Amniotic stem cell (primary cell): Measurements from ENCODE around the gene CDK3.
A peak's percentile ranks its signal among the peaks of the same experiment; 100 is the strongest.
"Not testable (repeated sequence)": the region's sequence is repeated elsewhere in the genome, so short reads cannot be mapped to it uniquely, and the experiment has no call there.

ENCODE experiments used
- DNase-seq: peaks from one replicate; lab custom pipeline; 2025; lab: John Stamatoyannopoulos, UW

Gene CDK3

DNA sequence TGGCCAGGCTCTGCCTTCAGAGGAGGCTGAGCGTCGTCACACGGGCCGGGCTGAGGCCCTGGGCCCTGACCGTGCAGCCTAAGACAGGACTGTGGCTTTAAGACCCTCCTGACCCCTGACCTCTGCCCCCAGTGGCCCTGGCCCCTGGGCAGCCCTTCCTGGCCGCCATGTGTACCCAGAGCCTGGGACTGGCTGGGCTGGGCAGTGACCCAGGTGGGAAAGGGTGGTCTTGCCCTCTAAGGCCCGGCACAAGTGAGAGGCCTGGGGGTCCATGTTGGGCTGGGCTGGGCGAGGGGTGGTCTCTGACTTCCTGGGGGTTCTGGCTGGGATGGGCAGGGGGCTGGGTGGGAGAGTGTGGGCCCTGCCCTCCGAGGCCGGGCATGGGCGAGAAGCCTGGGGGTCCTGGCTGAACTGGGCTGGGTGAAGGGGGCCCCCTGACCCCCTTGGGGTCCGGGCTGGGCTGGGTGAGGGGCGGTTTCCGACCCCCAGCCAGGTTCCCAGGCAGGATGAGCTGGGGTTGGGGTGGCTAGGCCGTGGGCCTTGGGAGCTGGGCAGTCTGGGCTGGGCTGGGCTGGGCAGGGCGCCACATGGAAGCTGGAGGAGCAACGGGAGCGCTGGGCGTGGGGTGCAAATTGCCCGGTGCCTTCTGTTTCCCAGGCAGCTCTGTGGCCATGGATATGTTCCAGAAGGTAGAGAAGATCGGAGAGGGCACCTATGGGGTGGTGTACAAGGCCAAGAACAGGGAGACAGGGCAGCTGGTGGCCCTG is at the start of gene CDK3:
CDK3 (plus strand) TSS at position 101 of the 767 bp plus-strand sequence; CDS start at position 672, 571 bp downstream.
- no peak for DNase-seq

DNA sequence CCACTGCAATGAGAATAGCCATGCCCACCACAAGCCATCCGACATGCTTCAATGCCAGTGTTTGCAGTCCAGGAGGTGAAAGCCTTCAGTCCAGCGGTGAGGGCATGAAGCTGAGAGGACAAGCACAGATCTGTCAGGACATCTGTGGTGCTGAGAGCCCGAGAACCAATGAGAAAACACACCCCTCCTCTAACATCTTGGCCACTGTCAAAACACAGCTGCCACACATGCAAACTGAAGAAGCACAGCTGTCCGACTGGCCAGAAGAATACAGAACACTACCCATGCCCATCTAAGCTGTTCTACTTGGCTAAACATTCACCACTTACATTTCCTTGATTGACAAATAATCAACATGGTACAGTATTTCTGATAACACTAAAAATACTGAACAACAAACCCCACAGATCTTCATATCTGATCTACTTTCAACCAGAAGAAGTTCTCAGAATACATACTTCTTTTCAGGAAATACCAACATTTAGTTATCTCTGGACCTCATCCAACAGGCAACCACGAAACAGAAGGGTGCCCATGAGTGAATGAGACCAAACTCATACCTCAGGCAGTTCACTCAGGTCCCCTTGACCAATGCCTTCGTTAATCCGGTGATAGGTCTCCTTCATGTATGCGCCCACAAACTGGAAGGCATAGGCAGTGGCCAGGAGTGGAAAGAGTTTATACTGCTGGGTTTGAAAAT is 49.6 kb upstream of the CDK3 start:
- DNase-seq = no peak

DNA sequence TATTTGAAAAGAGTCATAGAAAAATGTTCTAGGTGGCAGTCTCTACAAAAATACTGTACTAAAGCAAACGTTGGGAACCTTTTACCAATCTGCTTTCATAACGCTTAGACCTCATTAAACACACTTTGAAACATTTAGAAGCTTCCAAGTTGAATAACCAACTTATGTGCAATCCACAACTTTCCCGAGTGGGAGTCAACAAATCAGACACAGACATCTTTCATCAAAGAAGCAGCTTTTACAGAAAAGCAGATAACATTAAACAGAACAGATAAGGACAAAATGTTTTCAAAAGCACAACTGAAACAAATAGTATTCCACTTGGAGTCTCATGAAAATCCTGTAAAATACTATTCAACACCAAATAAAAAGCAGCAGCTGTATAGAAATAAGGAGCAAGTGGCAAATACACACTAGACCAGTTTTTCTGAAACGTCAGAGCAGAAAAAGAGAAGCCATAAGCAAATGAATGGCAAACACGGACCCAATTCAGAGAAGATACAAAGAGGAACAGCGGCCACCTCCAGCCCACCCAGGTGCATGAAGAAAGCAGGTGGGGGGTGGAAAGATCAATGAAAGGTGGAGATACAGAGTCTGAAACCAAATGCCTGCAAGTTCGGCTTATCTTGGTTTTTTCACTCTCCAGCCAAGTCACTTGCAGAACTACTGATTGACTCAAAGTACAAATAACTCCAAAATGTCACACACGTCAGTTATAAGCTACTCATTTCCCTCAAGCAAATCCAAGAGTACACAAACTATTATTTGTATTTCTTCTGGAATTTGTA is 41.4 kb upstream of the CDK3 start:
- DNase-seq = no peak

DNA sequence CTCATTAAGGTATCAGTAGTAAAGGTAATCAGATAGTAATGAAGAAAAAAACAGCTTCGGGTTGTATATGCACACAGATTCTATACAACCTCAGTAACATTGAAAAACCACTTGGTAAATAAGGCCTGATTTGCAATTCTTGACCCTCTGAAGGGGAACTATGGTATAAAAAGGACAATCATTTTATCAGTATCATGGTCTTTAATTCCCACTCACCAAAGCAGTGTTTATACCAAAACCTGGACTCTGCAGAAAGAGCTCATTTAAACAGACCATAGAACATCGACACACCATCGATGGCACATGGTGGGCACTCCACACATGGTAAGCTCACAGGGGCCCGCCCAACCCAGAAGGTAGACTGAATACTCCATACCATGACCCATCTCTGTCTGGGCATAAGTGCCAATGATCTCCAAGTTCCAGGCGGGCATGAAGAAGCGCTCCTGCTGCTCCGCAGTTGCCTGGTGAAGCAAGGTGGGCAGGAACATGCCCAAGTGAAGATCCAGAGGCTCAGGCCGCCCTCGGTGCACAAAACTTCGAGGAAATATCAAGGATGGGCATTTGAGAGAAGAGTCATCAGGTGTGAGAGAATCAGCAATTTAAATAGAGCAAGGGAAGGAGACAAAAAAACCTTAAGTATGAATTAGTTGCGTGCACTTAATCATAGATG is 40.7 kb upstream of the CDK3 start:
- no peak for DNase-seq

DNA sequence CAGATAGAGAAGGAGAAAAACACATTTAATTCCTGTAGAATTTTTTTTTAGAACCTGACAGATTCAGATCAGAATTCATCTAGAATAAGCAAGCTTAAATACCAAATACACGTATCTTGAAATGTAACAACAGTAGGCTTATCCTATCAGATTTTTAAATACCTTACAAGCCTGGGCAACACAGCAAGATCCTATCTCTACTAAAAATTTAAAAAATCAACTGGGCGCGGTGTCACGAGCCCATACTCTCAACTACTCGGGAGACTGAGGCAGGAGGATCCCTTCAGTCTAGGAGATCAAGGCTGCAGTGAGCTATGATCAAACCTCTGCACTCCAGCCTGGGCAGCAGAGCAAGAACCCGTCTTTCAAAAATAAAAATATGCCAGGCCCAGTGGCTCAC is 35.2 kb upstream of the CDK3 start:
- DNase-seq = no peak

DNA sequence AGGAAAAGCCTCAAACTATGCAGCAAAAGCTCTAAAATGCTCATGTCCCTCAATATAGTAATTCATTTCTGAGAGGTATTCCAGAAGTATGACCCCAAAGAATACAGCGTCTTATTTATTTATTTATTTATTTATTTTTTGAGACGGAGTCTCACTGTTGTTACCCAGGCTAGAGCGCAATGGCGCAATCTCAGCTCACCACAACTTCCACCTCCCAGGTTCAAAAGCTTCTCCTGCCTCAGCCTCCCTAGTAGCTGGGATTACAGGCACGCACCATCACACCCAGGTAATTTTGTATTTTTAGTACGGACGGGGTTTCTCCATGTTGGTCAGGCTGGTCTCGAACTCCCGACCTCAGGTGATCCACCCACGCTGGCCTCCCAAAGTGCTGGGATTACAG is 31.6 kb upstream of the CDK3 start:
- DNase-seq = not testable (repeated sequence)

DNA sequence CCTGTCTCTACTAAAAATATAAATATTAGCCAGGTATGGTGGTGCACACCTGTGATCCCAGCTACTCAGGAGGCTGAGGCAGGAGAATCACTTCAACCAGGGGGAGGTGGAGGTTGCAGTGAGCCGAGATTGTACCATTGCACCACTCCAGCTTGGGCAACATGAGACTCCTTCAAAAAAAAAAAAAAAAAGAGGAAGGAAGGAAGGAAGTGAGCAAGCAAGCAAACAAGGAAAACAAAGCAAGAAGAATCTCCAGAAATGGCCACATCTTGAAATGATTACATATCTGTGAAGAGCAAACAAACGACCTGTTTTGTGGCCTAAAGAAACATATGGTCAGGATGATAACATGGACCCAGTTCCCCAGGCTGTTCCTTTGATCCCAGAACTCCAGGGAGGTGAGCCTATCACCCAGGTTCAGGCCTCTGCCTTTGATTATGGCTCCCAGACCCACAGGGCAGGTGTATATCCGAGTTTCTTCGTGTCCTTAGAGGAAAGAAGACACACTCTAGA is 30.6 kb upstream of the CDK3 start:
- DNase-seq = no peak

DNA sequence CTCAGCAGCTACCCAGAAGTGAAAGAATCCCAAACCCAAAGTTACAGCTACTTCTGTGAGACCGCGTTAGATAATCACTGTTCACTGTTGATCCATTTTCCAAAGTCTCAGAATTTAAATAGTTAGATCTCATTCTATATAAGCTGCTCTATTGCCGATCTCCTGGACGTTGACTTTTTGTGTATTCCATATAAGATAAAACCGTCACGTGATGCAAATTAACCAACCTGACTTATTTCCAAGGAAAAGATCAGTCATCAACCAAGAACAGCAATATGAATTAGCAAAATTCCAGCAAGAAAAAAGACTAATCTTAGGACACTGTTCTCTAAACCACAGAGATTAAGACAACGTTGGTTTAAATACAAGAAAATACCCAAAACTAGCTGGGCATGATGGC is 30.0 kb upstream of the CDK3 start:
- DNase-seq = no peak

DNA sequence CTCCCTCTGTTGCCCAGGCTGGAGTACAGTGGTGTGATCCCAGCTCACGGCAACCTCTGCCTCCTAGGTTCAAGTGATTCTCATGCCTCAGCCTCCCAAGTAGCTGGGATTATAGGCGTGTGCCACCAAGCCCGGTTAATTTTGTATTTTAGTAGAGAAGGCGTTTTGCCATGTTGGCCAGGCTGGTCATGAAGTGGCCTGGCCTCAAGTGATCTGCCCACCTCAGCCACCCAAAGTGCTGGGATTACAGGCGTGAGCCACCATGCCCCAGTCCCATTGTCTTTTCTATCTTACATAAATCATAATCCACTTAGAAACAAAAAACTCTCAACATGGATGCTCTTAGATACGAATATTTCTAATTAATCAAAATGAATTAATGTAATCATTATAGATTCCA is 25.5 kb upstream of the CDK3 start:
- DNase-seq = not testable (repeated sequence)

DNA sequence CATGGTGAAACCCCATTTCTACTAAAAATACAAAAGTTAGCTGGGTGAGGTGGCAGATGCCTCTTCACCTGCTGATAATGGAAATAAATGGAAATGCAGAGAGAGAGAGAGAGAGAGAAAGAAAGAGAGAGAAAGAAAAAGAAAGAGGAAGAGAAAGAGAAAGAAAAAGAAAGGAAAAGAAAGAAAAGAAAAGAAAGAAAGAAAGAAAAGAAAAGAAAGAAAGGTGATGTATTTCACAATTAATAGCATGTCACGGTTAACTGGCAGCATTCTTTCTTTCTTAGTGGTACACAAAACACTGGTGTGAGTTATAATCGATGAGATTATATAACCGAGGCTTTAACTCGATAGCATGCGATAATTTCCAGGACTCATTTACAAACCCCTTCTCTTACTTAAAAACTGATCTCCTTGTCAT is 24.9 kb upstream of the CDK3 start:
- no peak for DNase-seq

DNA sequence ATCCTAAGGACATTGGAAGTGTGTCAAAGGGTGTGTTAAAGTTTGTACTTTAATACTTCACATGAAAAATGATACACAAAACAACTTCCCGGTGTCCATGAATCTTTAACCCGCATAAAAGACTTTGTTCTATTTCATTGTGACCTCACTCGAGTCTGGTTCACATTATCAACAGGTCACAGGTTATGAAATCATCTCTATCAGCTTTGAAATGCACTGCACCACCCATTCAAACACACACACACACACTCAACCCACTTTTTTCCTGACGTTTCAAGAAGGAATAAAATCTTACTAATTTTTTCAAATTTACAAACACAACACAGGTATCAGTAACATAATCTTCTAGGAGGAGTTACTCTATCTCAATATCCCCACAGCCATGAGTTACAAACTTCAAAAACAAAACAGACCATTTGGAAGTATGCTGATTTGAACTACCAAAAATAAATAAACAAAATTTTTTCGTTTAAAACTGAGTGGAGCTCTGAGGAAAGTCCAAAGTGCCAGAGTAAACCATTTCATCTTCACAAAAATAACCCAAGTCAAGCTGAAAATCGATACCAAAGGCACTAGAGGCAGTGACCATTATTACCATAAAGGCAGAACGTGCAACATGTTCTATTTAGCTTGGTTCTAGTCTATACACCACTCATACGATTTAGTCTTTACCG is 24.3 kb upstream of the CDK3 start:
- DNase-seq = no peak

DNA sequence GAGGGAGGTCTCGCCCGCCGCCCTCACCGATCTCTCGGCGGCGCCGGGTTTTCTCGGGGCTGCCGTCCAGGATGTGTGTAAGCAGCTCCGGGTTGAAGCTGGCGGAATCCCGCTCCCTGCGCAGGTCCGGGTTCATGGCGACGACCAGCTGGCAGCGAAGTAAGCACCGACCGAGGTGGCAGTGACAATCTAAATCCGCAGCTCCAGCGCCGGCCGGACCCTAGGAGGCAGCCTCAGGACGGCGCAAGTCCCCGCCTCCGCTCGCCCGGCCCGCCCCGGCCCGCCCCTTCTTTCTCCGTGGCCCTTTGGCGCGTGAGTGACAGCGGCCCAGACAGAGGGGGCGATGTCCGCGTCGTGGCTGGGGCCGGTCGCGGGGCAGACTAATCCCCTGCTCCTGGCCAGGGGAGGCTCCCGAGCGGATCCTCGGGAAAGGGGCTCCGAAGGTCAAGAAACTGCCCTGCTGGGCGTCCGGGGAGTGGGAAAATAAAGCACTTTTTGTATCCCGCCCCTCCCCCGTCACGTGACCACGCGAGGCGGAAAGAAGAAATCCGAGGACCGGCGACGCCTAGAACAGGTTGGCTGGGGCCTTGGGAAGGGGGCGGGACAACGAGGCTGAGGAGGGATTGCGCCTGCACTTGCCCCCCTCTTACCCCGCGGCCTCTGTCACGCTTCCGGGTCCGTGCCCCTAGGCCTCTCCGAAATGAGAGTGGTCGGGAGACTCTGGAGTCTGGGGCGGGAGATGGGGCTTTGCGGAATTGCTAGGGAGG is 21.5 kb upstream of the CDK3 start, which contains the start of the genes ACOX1 and TEN1:
ACOX1 (minus strand) TSS at position 229 of the 767 bp plus-strand sequence; CDS start at position 136, 93 bp downstream.
TEN1 (plus strand) TSS at position 303 of the 767 bp plus-strand sequence. CDS start 6,953 bp downstream, outside the sequence.
- peak; percentile 93 for DNase-seq

DNA sequence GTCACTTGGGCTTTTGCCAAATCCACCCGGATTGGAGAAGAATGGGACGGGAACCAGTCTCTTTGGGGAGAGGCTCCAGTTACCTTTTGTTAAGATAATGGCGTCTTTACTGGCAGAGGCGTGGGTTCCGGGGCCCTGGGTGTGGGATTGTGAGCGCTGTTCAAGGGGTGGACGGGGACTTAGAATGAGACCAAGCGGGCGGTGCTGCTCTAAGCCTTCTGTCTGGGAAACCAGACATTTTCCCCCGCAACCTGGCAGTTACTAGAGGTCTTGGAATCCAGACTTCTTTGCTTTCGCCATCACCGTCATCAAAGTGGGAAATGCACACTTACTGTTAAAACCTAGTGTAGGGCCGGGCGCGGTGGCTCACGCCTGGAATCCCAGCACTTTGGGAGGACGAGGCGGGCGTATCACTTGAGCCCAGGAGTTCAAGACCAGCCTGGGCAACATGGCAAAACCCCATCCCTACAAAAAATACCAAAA is 20.9 kb upstream of the CDK3 start:
- peak; percentile 65 for DNase-seq

DNA sequence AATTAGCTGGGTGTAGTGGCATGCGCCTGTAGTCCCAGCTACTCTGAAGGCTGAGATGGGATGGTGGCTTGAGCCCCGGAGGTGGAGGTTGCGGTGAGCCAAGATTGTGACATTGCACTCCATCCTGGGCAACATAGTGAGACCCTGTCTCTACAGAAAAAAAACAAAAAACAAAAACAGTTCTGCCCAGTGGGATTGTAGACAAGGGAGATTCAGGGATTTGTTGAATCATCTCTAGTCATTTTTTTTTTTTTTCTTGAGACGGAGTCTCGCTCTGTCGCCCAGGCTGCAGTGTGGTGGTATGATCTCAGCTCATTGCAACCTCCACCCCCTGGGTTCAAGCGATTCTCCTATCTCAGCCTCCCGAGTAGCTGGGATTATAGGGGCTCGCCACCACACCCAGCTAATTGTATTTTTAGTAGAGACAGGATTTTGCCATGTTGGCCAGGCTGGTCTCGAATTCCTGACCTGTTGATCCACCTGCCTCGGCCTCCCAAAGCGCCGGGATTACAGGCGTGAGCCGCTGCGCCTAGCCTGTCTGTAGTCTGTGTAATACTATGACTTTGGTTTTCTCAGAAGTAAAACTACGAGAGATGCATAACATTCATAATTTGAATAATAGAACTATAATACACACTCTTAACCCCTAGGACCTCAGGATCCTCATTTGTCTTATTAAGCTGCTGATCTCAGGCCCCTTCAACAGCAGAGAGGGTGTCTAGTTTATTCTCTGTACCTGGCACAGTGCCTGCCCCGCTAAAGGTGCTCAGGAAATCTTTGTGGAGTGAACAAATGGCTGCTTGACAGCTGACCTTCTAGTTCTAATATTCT is 20.3 kb upstream of the CDK3 start:
- DNase-seq = no peak

DNA sequence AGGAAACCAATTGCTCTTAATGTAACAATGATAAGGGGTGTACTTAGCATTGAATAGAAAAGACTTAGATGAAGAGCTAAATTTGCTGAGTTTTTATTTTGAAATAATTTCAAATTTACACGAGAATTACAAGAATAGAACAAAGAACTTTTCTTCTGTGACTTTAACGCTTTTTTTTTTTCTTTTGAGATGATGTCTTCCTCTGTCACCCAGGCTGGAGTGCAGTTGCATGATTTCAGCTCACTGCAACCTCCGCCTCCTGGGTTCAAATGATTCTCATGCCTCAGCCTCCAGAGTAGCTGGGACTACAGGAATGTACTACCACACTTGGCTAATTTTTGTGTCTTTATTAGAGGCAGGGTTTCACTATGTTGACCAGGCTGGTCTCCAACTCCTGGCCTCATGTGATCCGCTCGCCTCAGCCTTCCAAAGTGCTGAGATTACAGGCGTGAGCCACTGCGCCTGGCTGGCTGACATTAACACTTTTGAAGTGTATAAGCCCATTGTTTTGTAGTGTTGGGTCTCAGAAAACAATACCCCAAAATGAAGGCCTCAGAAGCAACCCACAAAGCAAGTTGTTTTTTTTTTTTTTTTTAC is 19.5 kb upstream of the CDK3 start:
- no peak for DNase-seq

DNA sequence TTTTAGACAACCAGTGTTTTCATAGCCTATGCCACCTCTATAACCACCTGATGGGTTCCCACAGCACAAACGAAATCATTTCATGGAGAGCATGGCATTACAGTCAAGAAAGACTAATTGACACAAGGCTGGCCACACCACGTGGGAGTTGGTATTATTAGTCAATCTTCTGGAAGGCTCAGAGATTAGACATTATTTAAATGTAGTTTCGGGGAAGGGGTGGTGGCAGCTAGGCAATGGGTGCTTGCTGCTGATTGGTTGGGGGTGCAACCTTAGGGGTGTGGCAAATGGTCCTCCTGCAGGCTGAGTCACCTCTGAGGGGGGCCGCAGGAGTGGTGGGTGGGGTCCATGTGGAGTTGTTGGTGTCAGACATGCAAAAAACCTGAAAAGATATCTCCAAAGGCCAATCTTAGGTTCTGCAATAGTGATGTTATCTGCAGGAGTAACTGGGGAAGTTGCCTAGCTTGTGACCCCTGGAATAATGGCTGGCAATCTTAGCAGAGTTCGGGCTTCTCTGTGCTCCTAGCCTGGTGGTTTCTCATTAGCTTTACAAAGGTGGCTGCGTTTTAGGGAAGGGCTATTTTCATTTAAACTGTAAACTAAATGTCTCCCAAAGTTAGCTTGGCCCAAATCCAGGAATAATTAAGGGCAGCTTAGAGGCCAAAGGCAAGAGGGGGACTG is 17.0 kb upstream of the CDK3 start:
- no peak for DNase-seq

DNA sequence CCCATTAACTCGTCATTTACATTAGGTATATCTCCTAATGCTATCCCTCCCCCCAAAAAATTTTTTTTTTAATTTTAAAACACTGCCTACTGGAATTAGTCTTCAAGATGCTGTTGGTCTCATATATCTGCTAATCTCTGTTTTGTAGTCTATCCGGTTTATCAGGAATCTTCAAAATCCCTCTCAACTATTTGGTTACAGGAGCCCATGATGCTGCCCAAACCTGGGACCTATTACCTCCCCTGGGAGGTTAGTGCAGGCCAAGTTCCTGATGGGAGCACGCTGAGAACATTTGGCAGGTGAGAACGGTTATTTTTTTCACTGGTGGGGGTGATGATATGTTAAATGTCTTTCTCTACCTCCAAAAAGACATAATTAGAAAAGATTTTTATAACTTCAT is 14.7 kb upstream of the CDK3 start:
- no peak for DNase-seq

DNA sequence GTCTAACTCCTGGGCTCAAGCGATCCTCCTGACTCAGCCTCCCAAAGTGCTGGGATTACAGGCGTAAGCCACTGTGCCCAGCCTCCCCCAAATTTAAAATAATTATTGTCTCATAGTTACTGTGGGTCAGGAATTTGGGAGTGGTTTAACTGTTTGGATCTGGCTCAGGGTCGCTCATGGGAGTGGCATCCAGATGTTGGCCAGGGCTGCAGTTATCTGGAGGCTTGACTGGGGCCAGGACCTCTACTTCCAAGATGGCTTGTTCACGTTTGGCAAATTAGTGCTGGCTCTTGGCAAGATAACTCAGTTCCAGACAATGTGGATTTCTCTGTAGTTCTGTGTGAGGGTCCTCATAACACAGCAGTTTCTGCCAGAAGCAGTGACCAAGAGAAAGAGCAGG is 13.6 kb upstream of the CDK3 start:
- no peak for DNase-seq
